ENCODE measurements around the gene SLC34A1. TPM values are rescaled to one million over a fixed set of nuclear protein-coding genes. Genes with fewer than 3 reads are reported as not detected.

SLC34A1 gene, protein sequence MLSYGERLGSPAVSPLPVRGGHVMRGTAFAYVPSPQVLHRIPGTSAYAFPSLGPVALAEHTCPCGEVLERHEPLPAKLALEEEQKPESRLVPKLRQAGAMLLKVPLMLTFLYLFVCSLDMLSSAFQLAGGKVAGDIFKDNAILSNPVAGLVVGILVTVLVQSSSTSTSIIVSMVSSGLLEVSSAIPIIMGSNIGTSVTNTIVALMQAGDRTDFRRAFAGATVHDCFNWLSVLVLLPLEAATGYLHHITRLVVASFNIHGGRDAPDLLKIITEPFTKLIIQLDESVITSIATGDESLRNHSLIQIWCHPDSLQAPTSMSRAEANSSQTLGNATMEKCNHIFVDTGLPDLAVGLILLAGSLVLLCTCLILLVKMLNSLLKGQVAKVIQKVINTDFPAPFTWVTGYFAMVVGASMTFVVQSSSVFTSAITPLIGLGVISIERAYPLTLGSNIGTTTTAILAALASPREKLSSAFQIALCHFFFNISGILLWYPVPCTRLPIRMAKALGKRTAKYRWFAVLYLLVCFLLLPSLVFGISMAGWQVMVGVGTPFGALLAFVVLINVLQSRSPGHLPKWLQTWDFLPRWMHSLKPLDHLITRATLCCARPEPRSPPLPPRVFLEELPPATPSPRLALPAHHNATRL
- total RNA-seq (2016; rRNA removed; fragmentation: Illumina TruSeq; extraction: Trizol) = 0.20 TPM in 1 of 2 replicates, not detected in the other
- not detected in 2 replicates for total RNA-seq (2016; cell fraction: cytosol; rRNA removed; fragmentation: Illumina TruSeq; extraction: Trizol; ENCODE audit: low read depth)
- total RNA-seq (2016; cell fraction: insoluble cytoplasmic fraction; rRNA removed; fragmentation: Illumina TruSeq; extraction: Trizol) = not detected in 2 replicates
- not detected in 2 replicates for total RNA-seq (2016; cell fraction: membrane; rRNA removed; fragmentation: Illumina TruSeq; extraction: Trizol)
- not detected in 2 replicates for total RNA-seq (2016; cell fraction: nucleus; rRNA removed; fragmentation: Illumina TruSeq; extraction: Trizol)
- 0.03 TPM in 2 replicates for polyA plus RNA-seq (2011; rRNA removed)
- 0.03 TPM in 1 of 2 replicates, not detected in the other for polyA plus RNA-seq (2011; cell fraction: cytosol; rRNA removed)
- polyA plus RNA-seq (2011; cell fraction: nucleus; rRNA removed) = 0.21 and 0.24 TPM in 2 replicates
- polyA plus RNA-seq (2012) = not detected in 2 replicates
- not detected in 2 replicates for polyA plus RNA-seq (2016; cell fraction: cytosol; fragmentation: Illumina TruSeq; extraction: Trizol; ENCODE audit: low read depth)
- polyA plus RNA-seq (2016; cell fraction: insoluble cytoplasmic fraction; fragmentation: Illumina TruSeq; extraction: Trizol; ENCODE audit: low read depth) = not detected in 2 replicates
- polyA plus RNA-seq (2016; cell fraction: membrane; fragmentation: Illumina TruSeq; extraction: Trizol; ENCODE audit: low read depth) = not detected in 2 replicates
- polyA plus RNA-seq (2016; cell fraction: nucleus; fragmentation: Illumina TruSeq; extraction: Trizol; ENCODE audit: insufficient read depth, low read depth) = not detected in 2 replicates
- not detected in 2 replicates for polyA minus RNA-seq (2011; rRNA and poly(A)+ RNA removed; ENCODE audit: low replicate concordance)
- polyA minus RNA-seq (2011; cell fraction: cytosol; rRNA and poly(A)+ RNA removed) = 1.4 TPM in 1 of 2 replicates, not detected in the other
- not detected in 2 replicates for polyA minus RNA-seq (2011; cell fraction: nucleus; rRNA and poly(A)+ RNA removed)
- percentile 16 among the genes with signal in this experiment for Bru-seq, nascent RNA
- BruChase-seq, experiment 1, labeled RNA remaining after a 6-hour chase = percentile 7 among the genes with signal in this experiment
- BruChase-seq, experiment 2, labeled RNA remaining after a 2-hour chase = percentile 14 among the genes with signal in this experiment
- long read RNA-seq, experiment 1 = 0 reads
- long read RNA-seq, experiment 2 = 0 reads

DNA sequence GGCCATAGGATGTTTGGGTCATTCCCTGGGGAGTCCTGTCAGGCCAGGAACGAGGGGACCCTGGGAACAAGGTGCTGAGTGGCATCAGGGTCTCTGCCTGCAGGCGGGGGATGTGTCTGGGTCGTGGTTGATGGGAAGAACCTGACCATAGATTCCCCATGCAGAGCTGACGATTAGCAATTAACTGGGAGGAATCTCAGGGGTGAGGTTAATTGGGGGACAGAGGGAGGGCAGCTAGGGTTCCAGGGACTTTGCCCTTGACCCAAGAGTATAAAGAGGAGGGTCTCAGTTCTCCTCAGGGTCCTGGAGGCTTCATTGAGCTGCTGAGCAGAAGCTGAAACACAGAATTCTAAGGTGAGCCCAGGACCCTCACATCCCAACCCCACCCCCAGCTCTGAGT lies at the start of gene SLC34A1:
SLC34A1 (plus strand) TSS at position 301 of the 400 bp plus-strand sequence. CDS start 1,308 bp downstream, outside the sequence.
- Histone ChIP-seq H4K20me1 (ENCODE audit: insufficient read depth, low read length) (no peaks in the 10 kb centered on the region), H3K4me3 (replicated peaks in 1 of 3; ENCODE audit: insufficient read depth in 1 of 3, low read depth in 2 of 3, low read length in 3 of 3) (0 out of 6 replicates have a peak within 1 kb of the TSS, but pooled peaks of 1 of the 3 experiments have one; percentile 9), H3K79me2 (ENCODE audit: insufficient read depth, low read length) (no peaks in the 10 kb centered on the region), H3K4me2 (ENCODE audit: low read depth, low read length) (peak within 1 kb of the TSS; percentile 5; the same call in 1 of the 2 replicates), H2AFZ (ENCODE audit: low read length) (no peak within 1 kb of the TSS), H3K27me3 (ENCODE audit: control insufficient read depth in 1 of 2, insufficient read depth in 2 of 2, low read length in 2 of 2) (peaks cover 8 to 28% of the 10 kb centered on the region in 2 experiments; a peak in 4 of 5 replicates), H3K36me3 (replicated peaks in 1 of 2; ENCODE audit: control insufficient read depth in 1 of 2, insufficient read depth in 2 of 2, low read length in 2 of 2) (no peaks in the 10 kb centered on the region), H3K9ac (ENCODE audit: insufficient read depth, low read depth, low read length) (no peak within 1 kb of the TSS), H3K9me3 (ENCODE audit: low read length) (no peaks in the 10 kb centered on the region), H3K4me1 (ENCODE audit: insufficient read depth, low read length) (peaks cover 62% of the 10 kb centered on the region), H3K27ac (ENCODE audit: extremely low read length, insufficient read depth, low read length) (no peak within 1 kb of the TSS)
- intact Hi-C loops (cut with micrococcal nuclease; ENCODE audit: unreplicated experiment) (no loop called here), in situ Hi-C loops (cut with HindIII; ENCODE audit: extremely low pct_ligation_motif_present, low pct_unique_long_range_greater_than_20kb) (no loop called here)
- no TSS peak for BruUV-seq (replicated peaks)
- POLR2A ChIA-PET = interaction anchor here (3.0 kb wide), 1 partner anchor 12 kb away, joined by 19 read pairs; no protein-coding TSS in a partner anchor
- FAIRE-seq = no peak
- WGBS (ENCODE audit: low lambda C conversion rate) = 25% methylated on average over 4 of the region's 4 CpGs
- no peak for DNase-seq (ENCODE audit: low spot score)
- no peak for ATAC-seq
- CTCF ChIA-PET (ENCODE audit: low intra/inter-chr PET ratio, low total read pairs) = no interaction called here
- TF ChIP-seq ZNF263 (CRISPR knock-in tag; IDR thresholded peaks at IDR 0.05) = no peak
- no peak for TF ChIP-seq ZNF354B (CRISPR knock-in tag; IDR thresholded peaks at IDR 0.05)
- TF ChIP-seq SALL1 (CRISPR knock-in tag; IDR thresholded peaks at IDR 0.05) = no peak
- TF ChIP-seq ZNF275 (CRISPR knock-in tag; IDR thresholded peaks at IDR 0.05; ENCODE audit: borderline replicate concordance) = no peak
- no peak for TF ChIP-seq PLRG1 (conservative IDR thresholded peaks at IDR 0.05)
- no peak for TF ChIP-seq AGO2 (optimal IDR thresholded peaks at IDR 0.05; ENCODE audit: low read depth, low read length)
- no peak for TF ChIP-seq HOXD1 (CRISPR knock-in tag; IDR thresholded peaks at IDR 0.05)
- TF ChIP-seq ARID2 (CRISPR knock-in tag; IDR thresholded peaks at IDR 0.05; ENCODE audit: borderline replicate concordance) = no peak
- no peak for TF ChIP-seq ZNF567 (CRISPR knock-in tag; IDR thresholded peaks at IDR 0.05; ENCODE audit: borderline replicate concordance)
- TF ChIP-seq ZBTB21 (CRISPR knock-in tag; IDR thresholded peaks at IDR 0.05) = no peak
- no peak for TF ChIP-seq FOSL1 (CRISPR knock-in tag; IDR thresholded peaks at IDR 0.05; ENCODE audit: borderline replicate concordance)
- TF ChIP-seq IKZF4 (CRISPR knock-in tag; IDR thresholded peaks at IDR 0.05; ENCODE audit: borderline replicate concordance, low read depth, not compliant biosample characterization) = no peak
